GM18870 (cell line): ENCODE measurements around the gene BHMT2.

Source experiments
- ATAC-seq: cut with Tn5 transposase; IDR thresholded peaks from one replicate; pipeline ENCODE4 v1.9.1; 2021; ENCODE audit warnings: moderate library complexity; ENCODE audit not compliant: unreplicated experiment

Gene BHMT2

DNA sequence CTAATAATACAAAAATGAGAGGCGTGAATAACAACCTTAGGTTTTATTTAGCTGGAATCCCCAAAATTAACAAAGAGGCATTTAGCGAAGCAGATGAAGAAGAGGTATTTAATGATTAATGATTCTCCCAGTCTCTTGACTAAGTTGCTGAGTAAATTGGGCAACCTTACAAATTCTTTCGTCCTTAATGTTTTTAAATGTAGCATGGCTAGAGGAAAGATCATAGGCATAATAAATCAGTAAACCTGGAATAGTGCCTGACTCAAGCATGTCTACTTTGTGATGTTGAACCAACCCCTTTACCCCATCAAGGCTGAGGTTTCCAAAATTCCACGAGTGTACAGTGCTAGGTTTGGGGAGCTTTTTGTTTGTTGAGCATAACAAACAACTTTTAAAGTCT is 49.9 kb downstream of the BHMT2 start:
- ATAC-seq = no peak

DNA sequence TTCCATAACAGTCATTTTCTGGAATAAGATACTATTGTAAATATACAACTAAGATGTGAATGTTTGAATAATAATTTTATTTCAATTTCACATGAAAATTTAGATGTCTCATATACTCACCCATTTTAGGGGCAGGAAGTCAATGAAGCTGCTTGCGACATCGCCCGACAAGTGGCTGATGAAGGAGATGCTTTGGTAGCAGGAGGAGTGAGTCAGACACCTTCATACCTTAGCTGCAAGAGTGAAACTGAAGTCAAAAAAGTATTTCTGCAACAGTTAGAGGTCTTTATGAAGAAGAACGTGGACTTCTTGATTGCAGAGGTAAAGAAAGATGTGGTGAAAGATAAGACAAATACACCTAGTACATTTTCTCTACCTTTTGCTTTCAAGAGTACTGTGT is 50.7 kb downstream of the BHMT2 start:
- no peak for ATAC-seq

DNA sequence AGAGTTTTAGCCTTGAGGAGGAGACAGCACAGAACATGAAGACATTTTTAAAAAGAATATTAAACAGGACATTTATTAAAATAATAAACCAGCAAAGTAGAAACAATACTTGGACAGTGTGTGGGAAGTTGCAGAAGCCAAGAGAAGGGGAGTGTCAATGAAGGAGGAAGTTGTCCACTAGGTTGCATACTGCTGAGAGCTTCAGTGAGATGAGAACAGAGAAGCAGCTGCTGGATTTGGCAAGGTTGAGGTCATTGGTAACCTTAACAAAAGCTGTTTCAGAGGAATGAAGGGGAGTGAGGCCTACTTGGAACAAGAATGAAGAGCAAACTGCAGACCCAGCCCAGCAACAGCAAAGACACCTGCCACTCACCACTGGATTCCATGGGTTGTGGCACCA is 53.4 kb downstream of the BHMT2 start:
- no peak for ATAC-seq

DNA sequence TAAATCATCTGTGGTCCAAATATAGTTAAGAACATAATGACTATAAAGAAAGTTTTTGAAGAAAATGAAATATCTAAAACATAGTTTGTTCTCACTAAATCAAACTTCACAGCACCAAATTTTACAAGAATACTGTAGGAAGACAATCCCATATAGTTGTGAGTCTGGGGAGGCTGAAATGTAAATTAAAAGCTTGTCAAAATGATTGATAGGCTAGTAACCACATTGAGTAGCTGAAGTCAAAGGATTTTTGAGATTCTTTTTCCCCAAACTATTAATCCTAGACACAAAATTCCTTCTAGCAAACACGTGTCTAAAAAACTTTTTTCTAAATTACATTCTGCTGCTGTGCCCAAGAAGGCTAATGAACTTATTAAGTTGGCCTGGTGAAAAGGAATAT is 55.0 kb downstream of the BHMT2 start:
- ATAC-seq = no peak

DNA sequence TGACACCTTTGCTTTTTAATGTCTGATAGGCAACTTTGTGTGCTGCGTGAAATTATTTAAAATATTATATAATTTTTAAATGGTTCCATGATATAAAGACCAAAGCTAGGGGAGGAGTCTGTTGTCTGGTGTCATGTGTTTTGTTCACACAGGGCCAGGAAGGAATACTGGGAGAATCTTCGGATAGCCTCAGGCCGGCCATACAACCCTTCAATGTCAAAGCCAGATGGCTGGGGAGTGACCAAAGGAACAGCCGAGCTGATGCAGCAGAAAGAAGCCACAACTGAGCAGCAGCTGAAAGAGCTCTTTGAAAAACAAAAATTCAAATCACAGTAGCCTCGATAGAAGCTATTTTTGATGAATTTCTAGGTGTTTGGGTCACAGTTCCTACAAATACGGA is 61.2 kb downstream of the BHMT2 start:
- ATAC-seq = no peak

DNA sequence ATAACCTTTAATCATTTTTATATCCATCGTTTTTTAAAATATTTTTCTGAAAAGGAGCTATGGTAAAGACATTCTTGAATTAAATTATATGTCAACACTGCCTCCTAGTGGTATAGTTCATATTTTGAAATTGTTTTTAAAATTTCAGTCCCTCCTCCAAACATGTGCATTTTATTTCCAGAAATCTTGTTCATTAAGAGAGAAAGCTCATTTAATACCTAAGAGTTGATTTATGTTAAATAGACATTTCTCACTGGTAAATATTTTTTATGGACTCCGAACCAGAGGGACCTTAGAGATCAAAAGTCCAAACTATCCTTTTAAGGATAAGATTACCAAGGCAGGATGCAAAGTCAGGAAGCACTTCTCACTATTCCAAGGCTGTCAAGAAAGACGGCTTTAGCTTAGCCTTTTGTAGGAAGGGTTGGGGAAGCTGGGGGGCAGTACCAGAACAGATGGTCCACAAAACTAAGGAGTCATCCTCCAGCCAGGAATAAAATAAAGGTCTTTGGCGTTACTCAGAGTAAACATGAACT is 63.6 kb downstream of the BHMT2 start:
- no peak for ATAC-seq

DNA sequence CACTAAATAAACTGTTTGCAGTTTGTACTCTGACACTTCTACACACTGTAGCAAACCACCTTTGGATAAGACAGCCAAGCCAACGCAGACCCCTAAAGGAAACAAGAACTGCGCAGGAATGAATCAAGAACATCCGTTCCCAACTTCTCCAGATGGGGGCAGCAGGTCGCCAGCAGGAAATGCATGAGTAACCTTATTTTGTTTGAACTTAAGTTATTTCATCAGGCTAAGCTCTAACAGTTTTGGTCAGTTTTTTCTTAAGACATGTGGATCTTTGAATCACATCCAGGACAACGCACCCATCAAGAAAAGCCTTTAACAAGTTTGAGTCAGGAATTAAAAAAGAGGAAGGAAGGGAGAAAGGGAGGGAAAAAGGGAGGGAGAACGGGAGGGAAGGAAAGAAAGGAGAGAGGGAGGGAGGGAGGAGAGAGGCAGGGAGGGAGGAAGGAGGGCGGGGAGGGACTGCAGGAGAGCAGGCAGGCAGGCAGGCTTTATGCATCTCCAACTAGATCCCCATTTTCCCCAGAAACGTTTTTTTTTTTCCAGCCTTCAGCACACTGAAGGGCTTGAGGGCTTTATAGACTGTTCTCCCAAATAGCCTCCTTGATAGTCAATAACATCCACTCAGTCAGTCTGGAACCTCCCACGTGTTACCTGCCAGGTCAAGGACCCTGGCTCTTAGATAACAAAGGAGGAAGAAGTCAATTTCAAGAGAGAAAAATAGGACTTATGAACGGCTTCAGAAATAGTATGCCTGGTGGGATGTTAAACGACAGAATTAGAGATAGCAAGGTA is 64.3 kb downstream of the BHMT2 start:
- no peak for ATAC-seq

DNA sequence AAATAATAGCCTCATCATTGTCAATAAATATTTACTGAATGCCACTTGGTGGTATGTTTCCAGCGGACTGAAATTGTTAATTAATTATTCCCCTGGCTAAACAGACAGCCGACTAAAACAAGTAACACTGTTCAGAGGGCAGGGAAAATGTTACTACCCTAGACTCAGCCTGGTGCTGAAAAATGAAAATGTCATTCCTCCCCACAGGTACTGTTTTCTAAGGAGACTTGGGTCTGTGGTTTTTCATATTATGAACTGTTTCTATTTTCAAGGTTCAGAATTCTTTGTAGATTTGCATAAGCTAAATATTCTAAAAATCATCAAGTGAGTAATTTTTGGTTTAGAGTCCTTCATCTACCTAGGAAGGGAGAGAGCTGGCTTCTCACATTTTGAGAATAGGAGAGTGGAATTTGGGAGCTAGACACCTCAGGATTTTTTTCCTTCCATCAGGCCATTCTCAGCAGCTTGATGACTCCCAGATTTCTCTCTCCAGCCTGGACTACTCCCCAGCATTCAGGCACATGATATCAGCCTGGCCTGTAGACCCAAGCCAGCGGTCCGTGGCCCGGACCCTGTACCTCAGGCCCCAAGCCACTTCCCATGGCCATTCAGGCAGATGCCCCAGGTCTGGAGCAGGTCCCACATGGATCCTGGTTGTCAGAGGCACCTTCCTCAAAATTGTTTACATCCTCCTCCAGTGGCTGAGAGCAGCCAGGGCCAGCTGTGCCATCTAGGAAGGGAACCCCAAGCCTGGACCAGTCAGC is 66.4 kb downstream of the BHMT2 start:
- no peak for ATAC-seq

DNA sequence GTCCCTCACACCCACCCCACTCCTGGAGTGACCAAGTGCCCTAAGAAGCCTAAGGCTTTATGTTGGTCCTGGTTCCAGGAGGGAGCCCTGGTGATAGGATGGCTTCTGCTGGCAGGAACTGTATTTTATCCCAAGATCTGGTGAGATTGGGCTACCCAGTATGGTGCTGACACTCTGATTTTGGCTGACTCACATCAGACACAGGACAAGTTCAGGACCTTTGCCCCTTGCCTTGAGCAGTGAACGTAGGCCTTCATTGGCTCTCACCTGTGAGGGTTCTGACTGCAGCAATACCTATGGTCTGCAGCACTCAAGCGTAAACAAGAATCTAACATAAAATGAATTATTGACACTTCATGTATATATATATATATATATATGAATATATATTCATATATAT is 67.1 kb downstream of the BHMT2 start:
- no peak for ATAC-seq
